ENCODE results near the gene ZNF574.

Gene ZNF574

DNA sequence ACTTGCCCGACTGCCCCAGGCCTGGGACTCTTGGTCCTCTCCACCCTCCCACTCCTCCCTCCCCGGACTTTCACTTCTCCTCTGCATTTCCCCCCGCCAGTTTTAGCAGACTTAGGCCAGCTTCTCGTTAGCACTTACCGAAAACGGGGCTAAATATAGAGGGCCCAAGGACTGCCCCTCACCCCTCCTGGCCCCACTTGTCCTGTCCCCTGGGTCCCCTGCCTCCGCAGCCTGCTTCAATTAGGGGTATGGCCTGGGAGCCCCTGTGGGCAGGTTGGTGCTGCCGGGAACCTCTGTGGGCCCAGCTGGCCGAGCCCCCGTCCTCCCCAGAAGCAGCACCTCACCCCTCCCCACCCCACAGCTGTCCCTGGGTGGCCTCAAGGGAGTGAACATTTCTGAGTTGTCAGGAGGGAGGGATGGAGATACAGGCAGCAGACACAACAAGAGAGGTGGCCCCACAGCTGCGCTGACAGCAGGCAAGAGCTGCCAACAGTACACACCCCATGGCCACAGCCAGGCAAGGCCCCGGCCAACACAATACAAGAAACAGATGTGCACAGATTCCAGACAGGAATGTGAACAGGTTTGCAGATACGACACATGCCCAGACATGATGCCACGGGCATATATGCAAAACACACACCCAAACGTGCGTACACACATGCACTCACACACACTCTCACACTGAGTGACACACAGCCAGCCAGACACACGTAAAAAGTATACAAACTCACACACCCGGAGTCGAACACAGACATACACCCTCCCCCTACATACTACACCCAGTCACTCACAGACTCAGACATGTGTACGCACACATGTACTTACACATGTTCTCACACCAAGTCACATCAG lies 53.7 kb downstream of the ZNF574 start:
- DNase-seq, result peak; percentile 48

DNA sequence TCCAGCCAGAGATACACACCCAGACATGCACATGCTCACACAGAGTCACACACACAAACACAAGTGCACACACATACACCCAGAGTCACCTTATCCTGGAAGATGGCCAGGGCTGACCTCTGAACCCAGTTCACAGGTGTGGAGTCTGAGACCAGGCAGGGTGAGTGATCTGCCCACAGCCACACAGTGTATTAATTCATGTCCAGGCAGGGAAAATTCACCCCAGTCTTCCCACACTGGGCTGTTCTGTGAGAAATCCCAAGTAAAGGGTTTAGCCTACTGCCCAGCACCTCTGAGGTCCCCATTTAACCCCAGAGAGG lies 54.2 kb downstream of the ZNF574 start:
- DNase-seq, result no peak
